Measurements from ENCODE around the gene ADORA1. TPM values are rescaled to one million over a fixed set of nuclear protein-coding genes. Genes with fewer than 3 reads are reported as not detected.

ADORA1 gene
- total RNA-seq (2014; rRNA removed; shearing (Covaris generic)) (not detected in 2 replicates), total RNA-seq (2022) (not detected in 2 replicates), Bru-seq, nascent RNA (not detected), BruChase-seq, experiment 1, labeled RNA remaining after a 6-hour chase (not detected), BruChase-seq, experiment 2, labeled RNA remaining after a 2-hour chase (not detected)
- long read RNA-seq, result 0 reads

DNA sequence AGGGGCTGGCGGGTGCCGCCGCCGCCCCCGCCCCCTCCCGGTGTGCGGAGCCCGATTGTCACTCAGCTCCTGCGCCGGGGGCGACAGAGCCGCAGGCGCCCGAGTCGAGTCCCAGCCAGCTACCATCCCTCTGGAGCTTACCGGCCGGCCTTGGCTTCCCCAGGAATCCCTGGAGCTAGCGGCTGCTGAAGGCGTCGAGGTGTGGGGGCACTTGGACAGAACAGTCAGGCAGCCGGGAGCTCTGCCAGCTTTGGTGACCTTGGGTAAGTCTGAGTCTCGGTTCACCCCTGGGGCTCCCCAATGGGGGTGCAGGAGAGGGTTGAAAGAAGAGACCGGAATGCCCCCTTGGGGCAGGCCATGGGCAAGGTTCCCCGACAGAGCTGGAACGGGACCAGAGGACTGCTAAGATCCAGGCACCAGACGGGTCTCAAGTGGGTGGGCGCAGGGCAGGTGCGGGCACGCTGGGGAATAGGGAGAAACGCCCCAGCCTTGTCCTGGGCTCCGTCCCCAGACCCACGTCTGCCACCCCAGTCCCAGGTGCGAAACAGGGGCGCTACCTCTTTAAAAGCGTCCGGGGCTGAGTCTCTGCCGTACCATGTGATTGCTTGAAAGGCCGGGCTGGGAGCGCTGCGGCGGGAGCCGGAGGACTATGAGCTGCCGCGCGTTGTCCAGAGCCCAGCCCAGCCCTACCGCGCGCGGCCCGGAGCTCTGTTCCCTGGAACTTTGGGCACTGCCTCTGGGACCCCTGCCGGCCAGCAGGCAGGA is at the start of gene ADORA1:
TSS of gene ADORA1 (plus strand) at position 61 of the 765 bp plus-strand sequence. CDS start 1,116 bp downstream, outside the sequence.
- Histone ChIP-seq H4K20me1 (ENCODE audit: insufficient read depth, low read length) (no peaks in the 10 kb centered on the region), H3K4me3 (ENCODE audit: low read depth, low read length, poor library complexity, severe bottlenecking) (no peak within 1 kb of the TSS), H3K36me3 (ENCODE audit: insufficient read depth, low read length) (no peaks in the 10 kb centered on the region), H2AFZ (ENCODE audit: low read length) (no peak within 1 kb of the TSS), H3K4me1 (ENCODE audit: insufficient read depth, low read length, poor library complexity, severe bottlenecking) (no peaks in the 10 kb centered on the region), H3K27ac (ENCODE audit: low read depth, low read length, poor library complexity, severe bottlenecking) (no peak within 1 kb of the TSS), H3K9me2 (ENCODE audit: insufficient read depth, low read length) (no peaks in the 10 kb centered on the region), H3K79me2 (ENCODE audit: insufficient read depth, low read depth, low read length) (no peaks in the 10 kb centered on the region), H3K9me3 (ENCODE audit: low read length) (no peaks in the 10 kb centered on the region), H3K4me2 (ENCODE audit: low read length) (no peak within 1 kb of the TSS)
- ChIA-PET CTCF (ENCODE audit: unreplicated experiment) (interaction anchor here (0.6 kb wide), 1 partner anchor 17 kb away, joined by 3 read pairs; no protein-coding TSS in a partner anchor), POLR2A (no interaction called here)
- BruUV-seq (replicated peaks), result no TSS peak
- DNase-seq (ENCODE audit: low spot score), result no peak
- intact Hi-C loops (cut with micrococcal nuclease; ENCODE audit: unreplicated experiment), result no loop called here
- TF ChIP-seq, protein P1, sequence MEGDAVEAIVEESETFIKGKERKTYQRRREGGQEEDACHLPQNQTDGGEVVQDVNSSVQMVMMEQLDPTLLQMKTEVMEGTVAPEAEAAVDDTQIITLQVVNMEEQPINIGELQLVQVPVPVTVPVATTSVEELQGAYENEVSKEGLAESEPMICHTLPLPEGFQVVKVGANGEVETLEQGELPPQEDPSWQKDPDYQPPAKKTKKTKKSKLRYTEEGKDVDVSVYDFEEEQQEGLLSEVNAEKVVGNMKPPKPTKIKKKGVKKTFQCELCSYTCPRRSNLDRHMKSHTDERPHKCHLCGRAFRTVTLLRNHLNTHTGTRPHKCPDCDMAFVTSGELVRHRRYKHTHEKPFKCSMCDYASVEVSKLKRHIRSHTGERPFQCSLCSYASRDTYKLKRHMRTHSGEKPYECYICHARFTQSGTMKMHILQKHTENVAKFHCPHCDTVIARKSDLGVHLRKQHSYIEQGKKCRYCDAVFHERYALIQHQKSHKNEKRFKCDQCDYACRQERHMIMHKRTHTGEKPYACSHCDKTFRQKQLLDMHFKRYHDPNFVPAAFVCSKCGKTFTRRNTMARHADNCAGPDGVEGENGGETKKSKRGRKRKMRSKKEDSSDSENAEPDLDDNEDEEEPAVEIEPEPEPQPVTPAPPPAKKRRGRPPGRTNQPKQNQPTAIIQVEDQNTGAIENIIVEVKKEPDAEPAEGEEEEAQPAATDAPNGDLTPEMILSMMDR (conservative IDR thresholded peaks at IDR 0.05; ENCODE audit: low read length), result no peak
- TF ChIP-seq EZH2phosphoT487 (IDR thresholded peaks at IDR 0.05; ENCODE audit: borderline replicate concordance, low read depth, low read length), result no peak

DNA sequence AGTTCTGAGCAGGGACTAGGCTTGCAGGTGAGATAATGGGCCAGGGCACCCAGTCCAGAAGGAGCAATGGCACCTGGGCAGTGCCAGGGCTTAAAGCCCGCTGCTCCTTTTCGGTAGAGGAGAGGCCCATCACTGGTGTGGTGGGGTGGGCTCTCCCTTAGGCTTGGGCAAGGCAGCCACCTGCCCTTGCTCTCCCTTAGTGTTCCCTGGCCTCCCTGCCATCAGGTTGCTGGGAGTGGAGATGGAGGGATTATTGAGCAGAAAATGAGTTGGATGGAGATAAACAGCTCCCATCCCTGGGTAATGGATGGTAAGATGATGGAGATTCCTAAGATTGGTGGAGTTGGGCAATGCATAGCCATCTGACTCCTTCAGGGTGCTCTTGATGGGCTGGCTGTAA is 49.6 kb upstream of the ADORA1 start:
- ChIA-PET CTCF (ENCODE audit: unreplicated experiment) (interaction anchor here (1.0 kb wide), 1 partner anchor 13 kb away, joined by 12 read pairs; no protein-coding TSS in a partner anchor), POLR2A (interaction anchor here (0.6 kb wide), 1 partner anchor 465 kb away, joined by 4 read pairs; no protein-coding TSS in a partner anchor)
- Histone ChIP-seq H3K79me2 (ENCODE audit: insufficient read depth, low read depth, low read length) (no peaks in the 10 kb centered on the region), H3K4me1 (ENCODE audit: insufficient read depth, low read length, poor library complexity, severe bottlenecking) (no peaks in the 10 kb centered on the region), H3K9me3 (ENCODE audit: low read length) (no peaks in the 10 kb centered on the region), H3K4me2 (ENCODE audit: low read length) (no peak overlapping the region), H3K4me3 (ENCODE audit: low read depth, low read length, poor library complexity, severe bottlenecking) (no peak overlapping the region), H3K9me2 (ENCODE audit: insufficient read depth, low read length) (no peaks in the 10 kb centered on the region), H4K20me1 (ENCODE audit: insufficient read depth, low read length) (no peaks in the 10 kb centered on the region), H2AFZ (ENCODE audit: low read length) (no peak overlapping the region), H3K27ac (ENCODE audit: low read depth, low read length, poor library complexity, severe bottlenecking) (no peak overlapping the region), H3K36me3 (ENCODE audit: insufficient read depth, low read length) (no peaks in the 10 kb centered on the region)
- TF ChIP-seq EZH2phosphoT487 (IDR thresholded peaks at IDR 0.05; ENCODE audit: borderline replicate concordance, low read depth, low read length), result no peak
- TF ChIP-seq, protein P1 (conservative IDR thresholded peaks at IDR 0.05; ENCODE audit: low read length), result no peak
- DNase-seq (ENCODE audit: low spot score), result no peak
- intact Hi-C loops (cut with micrococcal nuclease; ENCODE audit: unreplicated experiment), result no loop called here
- BruUV-seq (replicated peaks), result no TSS peak
